Measurements from ENCODE around the gene ANXA11.
A peak's percentile ranks its signal among the peaks of the same experiment; 100 is the strongest.
"Not testable (repeated sequence)": the region's sequence is repeated elsewhere in the genome, so short reads cannot be mapped to it uniquely, and the experiment has no call there.

The ANXA11 gene

GRCh38 chr10:80205477-80206276 lies at the start of gene ANXA11:
TSS of gene ANXA11 (minus strand) at chr10:80205537. CDS start at chr10:80172861, 32,676 bp downstream.
- no peaks in the 10 kb centered on the region for H3F3A ChIP-seq (ENCODE audit: insufficient read depth, low read length)
- TF ChIP-seq CTCF (IDR thresholded peaks at IDR 0.05; ENCODE audit: low read length) (no peak), EZH2 (IDR thresholded peaks at IDR 0.05; ENCODE audit: borderline replicate concordance, low read length) (no peak)
- no peaks in the 10 kb centered on the region for H3K9me3 ChIP-seq (ENCODE audit: low read length)
- H4K20me1 ChIP-seq (ENCODE audit: insufficient read depth, low read length), result no peaks in the 10 kb centered on the region
- no peaks in the 10 kb centered on the region for H3K9me2 ChIP-seq (ENCODE audit: low read depth, low read length)
- peak within 1 kb of the TSS; percentile 95 for H3K4me3 ChIP-seq (ENCODE audit: low read depth, low read length, poor library complexity, severe bottlenecking)
- no peaks in the 10 kb centered on the region for H3K27me3 ChIP-seq (ENCODE audit: insufficient read depth, low read length)
- peaks cover 38% of the 10 kb centered on the region for H3K79me2 ChIP-seq (ENCODE audit: insufficient read depth, low read length)
- H3K4me2 ChIP-seq (ENCODE audit: low read length), result peak within 1 kb of the TSS; percentile 100
- H2AFZ ChIP-seq (ENCODE audit: low read length), result peak within 1 kb of the TSS; percentile 88
- peak within 1 kb of the TSS; percentile 96 for H3K9ac ChIP-seq (ENCODE audit: low read length)
- H3K27ac ChIP-seq (ENCODE audit: low read depth, low read length, poor library complexity, severe bottlenecking), result peak within 1 kb of the TSS; percentile 87
- no peaks in the 10 kb centered on the region; the same call in 1 of the 2 replicates for H3K36me3 ChIP-seq (ENCODE audit: insufficient read depth, low read length)
- peaks cover 44% of the 10 kb centered on the region for H3K4me1 ChIP-seq (ENCODE audit: insufficient read depth, low read length, severe bottlenecking)

GRCh38 chr10:80254726-80255125 lies 49.4 kb upstream of the ANXA11 start:
- not testable (repeated sequence) for H3K36me3 ChIP-seq (ENCODE audit: insufficient read depth, low read length); H2AFZ ChIP-seq (ENCODE audit: low read length); H3K27me3 ChIP-seq (ENCODE audit: insufficient read depth, low read length); H3K79me2 ChIP-seq (ENCODE audit: insufficient read depth, low read length); H3K27ac ChIP-seq (ENCODE audit: low read depth, low read length, poor library complexity, severe bottlenecking); H3K4me3 ChIP-seq (ENCODE audit: low read depth, low read length, poor library complexity, severe bottlenecking); H3K9me3 ChIP-seq (ENCODE audit: low read length); H3K9ac ChIP-seq (ENCODE audit: low read length); H3K4me2 ChIP-seq (ENCODE audit: low read length); H4K20me1 ChIP-seq (ENCODE audit: insufficient read depth, low read length); H3K4me1 ChIP-seq (ENCODE audit: insufficient read depth, low read length, severe bottlenecking); H3K9me2 ChIP-seq (ENCODE audit: low read depth, low read length); H3F3A ChIP-seq (ENCODE audit: insufficient read depth, low read length)

- not testable (repeated sequence) for H3K9me3 ChIP-seq (ENCODE audit: low read length); H2AFZ ChIP-seq (ENCODE audit: low read length); H3K9me2 ChIP-seq (ENCODE audit: low read depth, low read length); H3K36me3 ChIP-seq (ENCODE audit: insufficient read depth, low read length); H3K9ac ChIP-seq (ENCODE audit: low read length); H4K20me1 ChIP-seq (ENCODE audit: insufficient read depth, low read length); H3K4me3 ChIP-seq (ENCODE audit: low read depth, low read length, poor library complexity, severe bottlenecking); H3K4me2 ChIP-seq (ENCODE audit: low read length); H3K27me3 ChIP-seq (ENCODE audit: insufficient read depth, low read length); H3K27ac ChIP-seq (ENCODE audit: low read depth, low read length, poor library complexity, severe bottlenecking); H3F3A ChIP-seq (ENCODE audit: insufficient read depth, low read length); H3K79me2 ChIP-seq (ENCODE audit: insufficient read depth, low read length); H3K4me1 ChIP-seq (ENCODE audit: insufficient read depth, low read length, severe bottlenecking)
Measured at GRCh38 chr10:80253963-80254271, 48.6 kb upstream of the ANXA11 start.

GRCh38 chr10:80253266-80253962 lies 48.1 kb upstream of the ANXA11 start:
- no peak overlapping the region for H3K9ac ChIP-seq (ENCODE audit: low read length)
- no peak for TF ChIP-seq EZH2 (IDR thresholded peaks at IDR 0.05; ENCODE audit: borderline replicate concordance, low read length)
- TF ChIP-seq CTCF (IDR thresholded peaks at IDR 0.05; ENCODE audit: low read length), result no peak
- no peak overlapping the region for H3K4me3 ChIP-seq (ENCODE audit: low read depth, low read length, poor library complexity, severe bottlenecking)
- no peaks in the 10 kb centered on the region for H3F3A ChIP-seq (ENCODE audit: insufficient read depth, low read length)
- no peak overlapping the region for H2AFZ ChIP-seq (ENCODE audit: low read length)
- no peaks in the 10 kb centered on the region for H3K36me3 ChIP-seq (ENCODE audit: insufficient read depth, low read length)
- no peaks in the 10 kb centered on the region for H4K20me1 ChIP-seq (ENCODE audit: insufficient read depth, low read length)
- H3K79me2 ChIP-seq (ENCODE audit: insufficient read depth, low read length), result no peaks in the 10 kb centered on the region
- no peaks in the 10 kb centered on the region for H3K9me2 ChIP-seq (ENCODE audit: low read depth, low read length)
- no peak overlapping the region for H3K4me2 ChIP-seq (ENCODE audit: low read length)
- no peaks in the 10 kb centered on the region for H3K9me3 ChIP-seq (ENCODE audit: low read length)
- H3K4me1 ChIP-seq (ENCODE audit: insufficient read depth, low read length, severe bottlenecking), result no peaks in the 10 kb centered on the region
- H3K27me3 ChIP-seq (ENCODE audit: insufficient read depth, low read length), result no peaks in the 10 kb centered on the region
- no peak overlapping the region for H3K27ac ChIP-seq (ENCODE audit: low read depth, low read length, poor library complexity, severe bottlenecking)

Data from OCI-LY1 (cell line).